HPDE6-E6E7 (cell line): ENCODE data around the gene EPHB1.

Experiments used
- DNase-seq: peaks from one replicate; pipeline ENCODE4 v3.0.0; 2011; ENCODE audit warnings: missing footprints; ENCODE audit errors: extremely low spot score

The EPHB1 gene

GRCh38 chr3:134911586-134912548 lies 116.8 kb downstream of the EPHB1 start:
- no peak for DNase-seq

GRCh38 chr3:134916276-134916961 lies 121.4 kb downstream of the EPHB1 start:
- DNase-seq: no peak

GRCh38 chr3:134917631-134918030 lies 122.6 kb downstream of the EPHB1 start:
- DNase-seq: no peak

GRCh38 chr3:134918441-134918840 lies 123.4 kb downstream of the EPHB1 start:
- DNase-seq: no peak

GRCh38 chr3:134922101-134922500 lies 127.0 kb downstream of the EPHB1 start:
- DNase-seq: no peak

- no peak for DNase-seq
Measured at GRCh38 chr3:134922866-134923265, 127.8 kb downstream of the EPHB1 start.

GRCh38 chr3:134923286-134923685 lies 128.2 kb downstream of the EPHB1 start:
- no peak for DNase-seq

- no peak for DNase-seq
Measured at GRCh38 chr3:134927599-134927998, 132.5 kb downstream of the EPHB1 start.

GRCh38 chr3:134928392-134928791 lies 133.3 kb downstream of the EPHB1 start:
- DNase-seq: no peak

- DNase-seq: no peak
Measured at GRCh38 chr3:134928819-134929218, 133.8 kb downstream of the EPHB1 start.

- no peak for DNase-seq
Measured at GRCh38 chr3:134929976-134930375, 134.9 kb downstream of the EPHB1 start.

- DNase-seq: no peak
Measured at GRCh38 chr3:134931045-134931785, 136.2 kb downstream of the EPHB1 start.

GRCh38 chr3:134932035-134932434 lies 137.0 kb downstream of the EPHB1 start:
- DNase-seq: no peak

GRCh38 chr3:134933997-134934396 lies 138.9 kb downstream of the EPHB1 start:
- no peak for DNase-seq

GRCh38 chr3:134934933-134935332 lies 139.9 kb downstream of the EPHB1 start:
- no peak for DNase-seq

- DNase-seq: no peak
Measured at GRCh38 chr3:134937256-134938028, 142.4 kb downstream of the EPHB1 start.

- no peak for DNase-seq
Measured at GRCh38 chr3:134938029-134938525, 143.0 kb downstream of the EPHB1 start.

- DNase-seq: no peak
Measured at GRCh38 chr3:134939978-134940377, 144.9 kb downstream of the EPHB1 start.

GRCh38 chr3:134941820-134942219 lies 146.8 kb downstream of the EPHB1 start:
- DNase-seq: no peak

GRCh38 chr3:134944429-134944828 lies 149.4 kb downstream of the EPHB1 start:
- no peak for DNase-seq

- no peak for DNase-seq
Measured at GRCh38 chr3:134949150-134949549, 154.1 kb downstream of the EPHB1 start.
